ENCODE measurements around the gene GSG1L. TPM values are rescaled to one million over a fixed set of nuclear protein-coding genes. Genes with fewer than 3 reads are reported as not detected.
A peak's percentile ranks its signal among the peaks of the same experiment; 100 is the strongest.

GSG1L gene
- total and polyA plus RNA-seq, 9 of the 15 experiments (the other 6 are each of a cell fraction or from before 2014, with no cell fraction given), result not detected

DNA sequence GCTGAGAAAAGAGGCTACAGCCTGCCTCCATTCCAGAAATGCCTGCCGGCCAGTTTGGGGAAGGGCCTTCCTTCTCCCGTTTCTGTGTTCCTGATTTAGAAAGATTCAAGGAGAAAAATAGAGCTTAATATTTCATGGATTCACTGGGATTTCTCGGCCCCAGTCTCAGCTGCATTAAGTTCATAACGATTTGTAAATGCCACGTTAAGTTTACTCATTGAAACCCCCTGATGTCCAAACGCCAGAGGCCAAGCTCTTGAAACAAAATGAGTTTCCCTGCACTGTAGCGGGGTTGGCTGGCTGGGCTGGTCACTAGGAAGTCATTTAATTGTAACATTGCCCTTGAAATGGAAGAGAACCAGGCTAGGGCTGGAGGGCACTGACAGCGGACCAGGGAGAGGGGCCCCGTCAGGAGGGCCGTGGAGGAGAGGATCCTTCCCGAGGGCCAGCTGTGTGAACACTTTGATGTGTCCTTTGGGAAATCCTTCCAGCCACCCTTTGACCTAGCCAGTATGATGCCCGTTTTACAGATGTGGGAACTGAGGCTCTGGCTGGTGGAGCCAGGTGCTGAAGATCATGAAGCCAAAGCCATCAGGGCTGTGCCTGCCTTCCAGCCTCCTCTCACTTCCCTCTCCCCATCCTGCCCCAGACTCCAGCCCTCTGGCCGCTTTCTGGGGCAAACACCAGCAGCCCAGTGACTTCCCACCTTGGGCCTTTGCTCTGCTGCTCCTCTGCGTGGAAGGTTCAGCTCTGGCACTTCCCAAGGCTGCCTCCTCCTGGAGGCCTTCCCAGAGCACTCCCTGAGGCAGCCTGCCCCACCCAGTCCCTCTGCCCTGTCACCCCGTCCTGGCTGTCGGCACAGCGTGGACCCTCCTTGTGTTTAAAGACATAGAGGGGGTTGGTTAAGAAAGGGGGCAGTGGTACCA lies 293.0 kb downstream of the GSG1L start:
- no peak overlapping the region for H3K27ac ChIP-seq (ENCODE audit: extremely low read depth, low read depth, low read length)
- WGBS (ENCODE audit: insufficient coverage, low coverage, missing lambda C conversion rate), result 38% methylated on average over 15 of the region's 17 CpGs
- H3K79me2 ChIP-seq (ENCODE audit: control insufficient read depth, insufficient read depth, low read length), result no peaks in the 10 kb centered on the region
- H3K9me1 ChIP-seq (ENCODE audit: control insufficient read depth, insufficient read depth, low read length), result no peaks in the 10 kb centered on the region
- H3K36me3 ChIP-seq (ENCODE audit: control insufficient read depth, insufficient read depth, low read length), result no peaks in the 10 kb centered on the region
- no TSS peak for BruUV-seq (replicated peaks)
- intact Hi-C loops (cut with micrococcal nuclease) (no loop called here), in situ Hi-C loops (cut with MboI) (no loop called here)
- H3K4me1 ChIP-seq (replicated peaks in 1 of 2; ENCODE audit: control insufficient read depth in 2 of 2, insufficient read depth in 2 of 2, low read length in 2 of 2), result peaks cover 0 to 6% of the 10 kb centered on the region in 2 experiments; a peak in 2 of 5 replicates
- no peak for TF ChIP-seq HOXB6 (CRISPR knock-in tag; IDR thresholded peaks at IDR 0.05; ENCODE audit: borderline replicate concordance)
- TF ChIP-seq ZFP36 (IDR thresholded peaks at IDR 0.05; ENCODE audit: low read depth, low read length, partially characterized antibody), result peak; percentile 72
- no peak overlapping the region for H3K4me2 ChIP-seq (ENCODE audit: insufficient read depth, low read length)
- H3K4me3 ChIP-seq, result no peak overlapping the region
- POLR2A ChIA-PET, result no interaction called here
- H4K20me1 ChIP-seq (replicated peaks; ENCODE audit: control insufficient read depth, insufficient read depth, low read length), result no peaks in the 10 kb centered on the region; the same call in 1 of the 2 replicates
- H3K27me3 ChIP-seq (ENCODE audit: control insufficient read depth in 2 of 2, insufficient read depth in 2 of 2, low read length in 2 of 2), result peaks cover 0 to 13% of the 10 kb centered on the region in 2 experiments; a peak in 2 of 5 replicates
- DNase-seq (ENCODE audit: extremely low read depth in 1 of 4, low spot score in 3 of 4), result no peak
- ATAC-seq, result no peak
- no peak overlapping the region for H2AFZ ChIP-seq (ENCODE audit: low read depth, low read length)
- no peaks in the 10 kb centered on the region; the same call in 1 of the 2 replicates for H3K9me3 ChIP-seq (replicated peaks; ENCODE audit: control insufficient read depth, insufficient read depth, low read depth, low read length)
- CTCF ChIA-PET (ENCODE audit: low intra/inter-chr PET ratio), result no interaction called here
- no peak for FAIRE-seq
- no peak overlapping the region for H3K9ac ChIP-seq (ENCODE audit: insufficient read depth in 1 of 2, low read depth in 2 of 2, low read length in 2 of 2)

DNA sequence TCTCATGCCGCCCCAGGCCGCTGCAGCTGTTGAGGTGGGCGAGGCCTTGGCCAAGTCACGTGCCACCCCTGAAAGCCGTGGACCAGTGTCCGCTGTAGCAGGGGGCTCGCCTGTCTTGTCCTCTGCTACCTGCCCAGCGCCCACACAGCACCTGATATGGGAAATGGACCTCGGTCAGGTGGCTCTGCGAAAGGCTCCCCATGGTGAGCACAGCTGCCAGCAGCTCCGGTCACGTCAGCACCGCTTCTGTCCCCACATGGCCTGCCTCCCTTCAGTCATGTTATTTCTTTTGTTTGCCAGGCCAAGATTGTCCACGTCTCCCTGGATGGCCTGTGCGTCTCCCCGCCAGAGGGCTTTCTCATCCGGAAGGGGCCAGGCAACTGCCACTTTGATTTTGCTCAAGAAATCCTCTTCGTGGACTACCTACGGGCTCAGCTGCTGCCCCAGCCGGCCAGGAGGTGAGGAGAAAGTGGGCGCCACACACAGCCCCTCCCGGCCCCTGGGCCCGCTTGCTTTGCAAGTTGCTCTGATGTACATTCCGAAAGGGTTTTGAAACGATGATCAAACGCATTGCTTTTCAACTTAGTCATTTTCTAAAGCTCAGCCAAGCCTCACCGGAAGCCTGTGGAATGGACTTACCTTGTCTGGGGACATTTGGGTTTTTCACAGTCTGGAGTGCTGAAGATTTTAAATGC lies 293.8 kb downstream of the GSG1L start:
- 70% methylated on average over 25 of the region's 27 CpGs for WGBS (ENCODE audit: insufficient coverage, low coverage, missing lambda C conversion rate)
- Histone ChIP-seq H4K20me1 (replicated peaks; ENCODE audit: control insufficient read depth, insufficient read depth, low read length) (no peaks in the 10 kb centered on the region; the same call in 1 of the 2 replicates), H3K79me2 (ENCODE audit: control insufficient read depth, insufficient read depth, low read length) (no peaks in the 10 kb centered on the region), H3K36me3 (ENCODE audit: control insufficient read depth, insufficient read depth, low read length) (no peaks in the 10 kb centered on the region), H3K4me1 (replicated peaks in 1 of 2; ENCODE audit: control insufficient read depth in 2 of 2, insufficient read depth in 2 of 2, low read length in 2 of 2) (peaks cover 0 to 3% of the 10 kb centered on the region in 2 experiments; a peak in 2 of 5 replicates), H2AFZ (ENCODE audit: low read depth, low read length) (no peak overlapping the region), H3K4me3 (no peak overlapping the region), H3K27ac (ENCODE audit: extremely low read depth, low read depth, low read length) (no peak overlapping the region), H3K9ac (ENCODE audit: insufficient read depth in 1 of 2, low read depth in 2 of 2, low read length in 2 of 2) (peak overlapping the region in 1 of 2 experiments; percentile 4; a peak in 1 of 4 replicates), H3K27me3 (ENCODE audit: control insufficient read depth in 2 of 2, insufficient read depth in 2 of 2, low read length in 2 of 2) (peaks cover 0 to 5% of the 10 kb centered on the region in 2 experiments; a peak in 1 of 5 replicates), H3K9me1 (ENCODE audit: control insufficient read depth, insufficient read depth, low read length) (no peaks in the 10 kb centered on the region), H3K9me3 (replicated peaks; ENCODE audit: control insufficient read depth, insufficient read depth, low read depth, low read length) (no peaks in the 10 kb centered on the region; the same call in 1 of the 2 replicates), H3K4me2 (ENCODE audit: insufficient read depth, low read length) (no peak overlapping the region)
- TF ChIP-seq CSDE1 (IDR thresholded peaks at IDR 0.05), result no peak
- no peak for TF ChIP-seq POLR3G (IDR thresholded peaks at IDR 0.05; ENCODE audit: extremely low read depth, insufficient read length, insufficient replicate concordance)
- no peak for TF ChIP-seq RBM22 (IDR thresholded peaks at IDR 0.05; ENCODE audit: low read depth, low read length, poor library complexity, severe bottlenecking)
- TF ChIP-seq YBX1 (IDR thresholded peaks at IDR 0.05), result no peak
- POLR2A ChIA-PET, result no interaction called here
- no peak for FAIRE-seq
- no peak for DNase-seq (ENCODE audit: extremely low read depth in 1 of 4, low spot score in 3 of 4)
- CTCF ChIA-PET (ENCODE audit: low intra/inter-chr PET ratio), result no interaction called here
- intact Hi-C loops (cut with micrococcal nuclease), result no loop called here
- no peak for ATAC-seq
- in situ Hi-C loops (cut with MboI), result no loop called here
- no TSS peak for BruUV-seq (replicated peaks)

All from K562 (cell line).